GM19455 (cell line): ENCODE measurements around the gene MDK.

ENCODE experiments used
- ATAC-seq: cut with Tn5 transposase; IDR thresholded peaks from one replicate; pipeline ENCODE4 v1.9.1; 2021; ENCODE audit not compliant: unreplicated experiment

Gene MDK, protein sequence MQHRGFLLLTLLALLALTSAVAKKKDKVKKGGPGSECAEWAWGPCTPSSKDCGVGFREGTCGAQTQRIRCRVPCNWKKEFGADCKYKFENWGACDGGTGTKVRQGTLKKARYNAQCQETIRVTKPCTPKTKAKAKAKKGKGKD

DNA sequence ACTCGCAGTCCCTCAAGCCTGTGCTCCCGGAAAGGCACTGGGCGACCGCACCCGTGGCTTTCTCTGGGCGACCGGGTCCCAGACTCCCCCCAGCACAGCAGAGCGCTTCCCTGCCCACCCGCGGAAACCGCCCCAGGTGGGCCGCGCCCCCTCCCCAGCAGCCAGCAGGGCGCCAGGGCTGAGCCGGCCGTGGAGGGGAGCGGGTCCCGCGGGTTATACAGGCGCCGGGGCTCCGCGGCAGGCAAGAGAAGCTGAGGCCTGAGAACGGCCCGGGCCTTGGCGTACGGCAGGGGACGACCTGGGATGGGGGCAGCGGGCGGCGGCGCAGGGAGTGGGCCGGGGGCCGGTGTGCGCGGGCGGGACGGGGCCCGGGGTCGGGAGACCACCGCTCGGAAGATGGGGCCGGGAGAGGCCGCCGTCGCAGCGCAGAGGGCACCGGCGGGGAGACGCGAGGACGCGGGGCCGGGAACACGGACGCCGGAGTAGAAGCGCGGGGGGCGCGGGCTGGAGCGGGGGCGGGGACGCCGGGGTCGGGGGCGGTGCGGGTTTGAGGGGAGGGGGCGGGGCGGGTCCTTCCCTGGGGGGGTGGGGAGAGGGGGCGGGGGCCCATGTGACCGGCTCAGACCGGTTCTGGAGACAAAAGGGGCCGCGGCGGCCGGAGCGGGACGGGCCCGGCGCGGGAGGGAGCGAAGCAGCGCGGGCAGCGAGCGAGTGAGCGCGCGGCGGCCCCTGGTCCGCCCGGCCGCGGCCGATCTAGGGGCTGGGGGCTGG lies at the start of gene MDK:
Gene MDK (plus strand): TSS at position 622 of the 771 bp plus-strand sequence. CDS start 389 bp downstream, outside the sequence.
- no peak for ATAC-seq

DNA sequence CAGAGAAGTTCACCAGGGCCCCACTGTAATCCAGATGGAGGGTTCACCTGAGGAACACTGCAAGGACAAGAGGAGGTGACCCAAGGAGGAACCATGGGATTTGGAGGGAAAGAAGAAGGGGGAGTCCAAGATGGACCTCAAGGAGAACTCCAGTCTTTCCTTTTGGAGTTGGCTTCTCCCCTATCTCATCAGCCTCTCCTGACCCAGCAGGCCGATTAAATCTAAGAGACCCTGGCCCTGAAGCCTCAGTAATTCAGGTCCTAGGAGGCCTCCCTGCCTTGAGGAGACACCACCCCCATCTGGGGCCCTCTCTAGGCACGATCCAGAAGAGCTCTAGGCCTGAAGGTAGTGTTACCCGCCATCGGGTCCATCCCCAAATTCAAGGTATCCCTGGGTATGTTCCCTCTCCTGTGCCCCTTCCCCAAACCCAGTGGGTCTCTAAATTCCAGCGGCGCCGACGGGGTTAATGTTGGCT lies 49.3 kb upstream of the MDK start:
- ATAC-seq = no peak

DNA sequence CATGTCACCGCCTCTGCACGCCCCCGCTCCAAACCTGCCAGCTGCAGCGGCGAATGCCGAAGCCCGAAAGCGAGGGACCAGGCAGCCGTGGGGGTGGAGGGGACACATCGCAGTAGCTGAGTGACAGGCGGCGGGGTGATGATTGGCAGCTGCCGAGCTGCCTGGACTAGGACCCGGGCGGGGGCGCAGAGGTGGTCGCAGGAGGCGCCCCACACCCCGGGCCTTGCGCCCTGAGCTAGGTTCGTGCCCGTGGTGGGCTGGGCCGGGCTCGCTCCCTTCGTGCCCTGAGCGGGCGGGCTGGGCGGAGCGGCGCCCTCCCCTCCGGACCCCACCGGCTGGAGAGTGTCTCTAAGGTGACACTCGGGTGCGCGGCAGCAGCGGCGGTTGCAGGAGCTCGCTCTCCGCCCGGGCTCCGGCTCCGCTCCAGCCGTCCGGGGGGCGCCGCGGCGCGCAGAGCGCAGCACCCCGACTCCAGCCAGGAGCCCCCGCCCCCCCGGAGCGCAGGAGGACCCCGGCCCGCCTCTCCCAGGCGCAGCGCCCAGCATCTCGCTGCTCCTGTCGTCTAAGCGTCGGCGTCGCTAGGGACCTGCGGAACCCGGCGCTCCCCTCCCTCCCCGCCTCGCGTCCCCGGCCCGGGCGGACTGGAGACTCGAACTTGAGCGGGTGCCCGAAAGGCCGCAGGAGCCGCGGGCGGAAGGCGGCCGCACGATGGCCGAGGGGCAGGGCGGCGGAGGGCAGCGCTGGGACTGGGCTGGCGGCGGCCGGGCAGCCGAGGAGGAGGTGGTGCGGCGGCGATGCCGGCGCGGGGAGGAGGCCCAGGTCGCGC lies 48.7 kb upstream of the MDK start:
- no peak for ATAC-seq

DNA sequence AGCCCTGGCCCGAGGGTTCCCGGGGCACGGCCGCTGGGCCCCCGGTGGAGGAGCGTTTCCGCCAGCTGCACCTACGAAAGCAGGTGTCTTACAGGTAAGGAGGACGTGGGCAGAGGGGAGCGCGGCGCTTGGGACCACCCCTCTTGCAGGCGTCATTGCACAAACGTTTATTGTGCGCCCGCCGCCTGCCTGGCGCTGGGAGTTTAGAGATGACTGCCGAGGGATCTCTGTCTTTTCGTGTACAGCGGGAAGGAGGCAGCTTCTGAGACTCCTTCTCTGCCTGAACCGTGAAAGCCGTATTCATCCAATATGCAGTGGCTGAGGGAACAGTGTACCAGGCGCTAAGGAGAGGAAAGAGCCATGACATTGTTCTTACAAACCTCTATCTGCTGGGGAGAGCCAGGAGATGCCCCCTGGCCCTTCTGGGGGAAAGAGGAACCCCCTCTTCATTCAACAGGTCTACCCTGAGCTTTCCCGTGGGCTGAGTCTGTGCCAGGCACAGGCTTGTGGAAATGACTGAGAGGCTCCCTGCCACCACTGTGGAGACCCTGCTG lies 48.0 kb upstream of the MDK start:
- no peak for ATAC-seq

DNA sequence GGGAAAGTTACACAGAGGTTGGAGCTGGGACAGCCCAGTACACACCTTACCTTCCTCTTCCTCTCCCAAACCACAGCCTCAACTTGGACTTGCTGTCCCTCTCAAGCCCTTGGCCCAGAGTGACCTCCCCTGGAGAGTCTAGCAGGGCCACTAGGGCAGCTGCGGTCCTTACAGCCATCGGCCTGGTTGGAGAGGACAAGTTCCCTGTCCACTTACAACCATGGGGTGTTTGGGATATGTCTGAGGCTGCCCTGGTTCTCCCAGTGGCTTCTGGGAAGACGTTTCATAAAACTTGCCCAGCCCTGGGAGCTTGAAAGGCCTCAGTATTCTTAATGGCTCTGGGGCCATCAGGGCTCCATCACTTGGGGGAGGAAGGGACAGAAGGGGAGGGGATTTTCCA lies 47.3 kb upstream of the MDK start:
- no peak for ATAC-seq

DNA sequence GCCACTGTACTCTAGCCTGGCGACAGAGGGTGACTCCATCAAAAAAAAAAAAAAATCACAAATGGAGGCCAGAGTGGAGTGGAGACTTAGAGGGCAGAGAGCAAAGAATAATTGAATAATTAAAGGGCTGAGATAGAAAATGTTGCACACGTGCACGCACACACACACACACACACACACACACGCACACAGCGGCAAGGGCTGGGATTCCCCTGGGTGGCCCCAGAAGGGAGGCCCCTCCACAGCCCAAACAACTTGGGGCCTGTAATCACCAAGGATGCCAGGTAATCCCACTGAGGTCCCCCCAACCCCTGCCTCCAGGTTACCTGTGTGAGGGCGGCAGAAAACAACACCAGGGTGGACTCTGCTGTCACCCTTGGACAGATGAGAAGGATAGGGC lies 46.2 kb upstream of the MDK start:
- no peak for ATAC-seq

DNA sequence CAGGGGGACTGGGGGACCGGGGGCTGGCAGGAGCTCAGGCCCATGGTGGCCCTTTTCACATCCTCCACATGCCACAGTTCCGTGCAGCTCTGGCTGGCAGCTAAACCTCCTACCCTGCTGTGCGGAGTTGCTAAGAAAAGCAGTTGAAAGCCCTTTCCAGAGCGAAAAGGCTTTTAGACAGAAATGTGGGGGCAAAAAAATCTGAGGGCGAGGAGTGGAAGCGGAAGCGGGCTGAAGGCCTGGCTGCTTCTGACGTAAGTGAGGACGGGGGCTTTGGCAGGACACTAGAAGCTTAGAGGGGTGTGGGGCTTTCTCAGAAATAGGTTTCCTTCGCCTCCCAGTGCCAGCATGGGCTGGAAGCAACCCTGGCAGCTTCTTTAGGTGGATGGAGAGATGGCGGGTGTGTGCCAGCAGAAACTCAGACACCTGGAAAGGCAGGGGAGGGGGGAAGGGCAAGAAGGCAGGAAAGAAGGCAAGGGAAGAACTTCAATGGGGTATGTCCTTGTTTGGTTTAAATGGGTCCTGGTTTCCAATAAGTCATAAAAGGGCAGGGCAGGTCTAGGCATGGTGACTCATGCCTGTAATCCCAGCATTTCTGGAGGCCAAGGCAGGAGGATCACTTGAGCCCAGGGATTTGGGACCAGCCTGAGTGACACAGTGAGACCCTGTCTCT lies 45.4 kb upstream of the MDK start:
- no peak for ATAC-seq

DNA sequence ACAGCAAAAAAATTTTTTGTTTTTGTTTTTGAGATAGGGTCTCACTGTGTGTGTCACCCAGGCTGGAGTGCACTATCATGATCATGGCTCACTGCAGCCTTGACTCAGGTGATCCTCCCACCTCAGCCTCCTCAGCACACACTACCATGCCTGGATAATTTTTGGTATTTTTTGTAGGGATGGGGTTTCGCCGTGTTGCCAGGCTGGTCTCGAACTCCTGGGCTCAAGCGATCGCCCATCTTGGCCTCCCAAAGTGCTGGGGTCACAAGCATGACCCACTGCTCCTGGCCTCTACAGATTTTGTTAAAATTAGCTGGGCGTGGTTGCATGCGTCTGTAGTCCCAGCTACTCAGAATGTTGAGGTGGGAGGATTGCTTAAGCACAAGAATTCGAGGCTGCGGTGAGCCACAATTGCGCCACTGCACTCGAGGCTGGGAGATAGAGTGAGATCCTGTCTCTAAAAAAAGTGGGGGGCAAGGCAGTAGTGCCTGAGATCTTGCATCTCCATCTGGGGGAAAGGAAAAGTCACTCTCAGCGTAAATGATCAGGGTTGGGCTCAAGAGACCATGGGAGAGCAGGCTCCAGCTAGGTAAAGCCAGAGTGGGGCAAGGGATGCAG lies 44.8 kb upstream of the MDK start:
- no peak for ATAC-seq

DNA sequence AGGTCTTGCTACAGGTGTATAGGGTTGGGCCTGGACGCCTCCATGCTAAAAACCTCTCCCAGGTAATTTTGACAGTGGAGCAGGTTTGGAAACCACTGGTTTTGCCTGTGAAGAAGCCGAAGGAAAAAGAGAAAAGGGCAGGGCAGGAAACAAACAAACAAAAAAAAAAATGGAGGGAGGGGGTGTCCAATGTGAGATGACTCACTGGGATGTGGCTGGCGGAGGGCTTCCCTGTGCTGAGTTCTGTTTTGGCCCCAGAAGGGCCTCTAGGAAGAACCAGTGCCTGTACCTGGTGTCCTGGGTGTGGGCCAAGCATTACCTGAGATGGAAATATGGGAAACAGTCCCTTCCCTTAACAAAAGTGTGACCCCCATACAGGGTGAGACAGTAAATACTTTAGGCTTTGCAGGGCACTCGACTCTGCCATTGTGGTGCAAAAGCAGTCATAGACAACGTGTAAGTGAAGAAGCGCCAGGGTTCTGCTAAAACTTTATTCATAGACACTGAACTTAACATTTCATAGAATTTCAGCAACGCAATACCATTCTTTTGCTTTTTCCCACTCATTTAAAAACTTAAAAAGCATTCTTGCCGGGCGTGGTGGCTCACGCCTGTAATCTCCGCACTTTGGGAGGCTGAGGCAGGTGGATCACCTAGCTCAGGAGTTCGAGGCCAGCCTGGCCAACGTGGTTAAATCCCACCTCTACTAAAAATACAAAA lies 43.7 kb upstream of the MDK start:
- ATAC-seq = no peak

DNA sequence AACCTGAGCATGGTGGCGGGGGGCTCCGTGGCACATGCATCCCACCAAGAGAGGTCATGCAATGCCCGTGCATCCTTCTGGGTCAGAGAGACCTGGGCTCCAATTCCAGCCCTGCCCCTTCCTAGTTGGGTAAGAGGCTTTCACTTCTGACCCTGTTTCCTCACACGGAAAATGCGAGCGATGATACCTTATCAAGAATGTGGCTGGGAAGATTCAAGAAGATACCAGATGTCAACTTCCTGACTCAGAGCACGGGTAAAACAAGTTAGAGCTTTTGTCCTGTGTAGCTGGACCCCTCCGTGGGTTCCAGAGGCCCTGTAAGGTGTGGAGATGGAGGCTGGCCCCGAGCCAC lies 42.9 kb upstream of the MDK start:
- no peak for ATAC-seq

DNA sequence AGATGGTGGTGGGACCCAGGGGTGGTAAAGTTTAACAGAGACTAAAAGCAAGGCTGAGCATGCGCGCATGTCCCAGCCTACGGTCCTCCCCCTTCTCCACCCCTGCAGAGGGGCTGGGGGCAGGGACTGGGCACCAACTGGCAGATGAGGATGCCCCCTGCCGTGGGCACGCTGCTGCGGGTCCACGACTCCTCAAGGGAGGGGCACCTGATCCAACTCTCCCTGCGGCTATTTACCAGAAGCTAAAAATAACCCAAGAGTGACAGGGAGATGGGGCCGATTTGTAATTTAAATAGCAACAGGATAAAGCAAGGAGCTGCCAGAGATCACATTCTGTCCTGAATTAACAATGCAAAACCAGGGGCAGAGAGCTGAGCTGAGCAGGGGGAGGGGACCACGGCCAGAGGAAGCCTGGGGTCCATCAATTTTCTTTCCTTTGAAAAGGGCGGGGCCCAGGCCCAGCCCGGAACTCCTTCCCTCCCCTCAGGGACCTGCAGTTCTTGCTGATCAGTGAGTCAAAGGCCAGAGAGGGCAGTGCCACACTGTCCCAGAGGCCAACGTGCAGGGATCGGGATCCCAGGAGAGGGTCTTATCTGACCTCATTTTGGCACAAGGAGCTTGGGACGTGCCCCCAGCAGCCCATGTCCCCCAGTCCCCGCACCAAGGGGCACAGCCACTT lies 42.3 kb upstream of the MDK start:
- no peak for ATAC-seq

DNA sequence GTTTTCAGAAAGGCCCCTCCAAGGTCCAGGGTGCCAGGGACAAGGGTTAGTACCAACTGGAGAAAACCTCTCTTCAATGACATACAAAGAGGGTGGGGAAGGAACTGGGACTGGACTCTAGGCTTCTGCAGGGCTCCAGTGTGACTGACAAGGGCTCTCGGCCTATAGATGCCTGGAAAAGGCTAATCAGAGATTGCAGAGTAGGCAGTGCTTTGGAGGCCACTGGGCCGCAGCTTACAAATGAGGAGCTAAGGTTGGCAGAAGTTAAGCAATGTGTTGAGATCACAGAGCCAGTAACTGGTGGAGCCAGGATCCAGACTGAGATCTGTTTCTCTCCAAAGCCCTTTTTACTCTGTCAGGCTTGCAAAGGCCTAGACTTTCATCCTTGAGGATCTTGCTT lies 41.7 kb upstream of the MDK start:
- no peak for ATAC-seq

DNA sequence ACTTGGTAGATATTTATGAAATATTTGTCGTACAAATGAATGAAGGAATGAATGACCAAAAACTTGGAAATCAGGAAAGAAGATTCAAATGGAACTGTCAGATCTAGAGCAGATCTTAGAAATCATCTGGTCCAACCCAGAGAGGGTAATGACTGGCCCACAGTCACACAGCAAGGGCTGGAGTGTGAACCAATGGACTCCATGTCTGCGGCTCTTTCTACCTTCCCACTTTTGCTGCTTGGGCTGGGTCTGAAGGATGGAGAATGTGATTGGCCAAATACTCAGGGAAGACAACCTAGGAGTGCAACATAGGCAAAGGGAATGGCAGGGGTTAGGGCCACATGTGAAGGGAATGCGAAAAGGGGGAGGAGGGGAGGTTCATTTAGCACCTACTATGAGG lies 40.0 kb upstream of the MDK start:
- no peak for ATAC-seq

DNA sequence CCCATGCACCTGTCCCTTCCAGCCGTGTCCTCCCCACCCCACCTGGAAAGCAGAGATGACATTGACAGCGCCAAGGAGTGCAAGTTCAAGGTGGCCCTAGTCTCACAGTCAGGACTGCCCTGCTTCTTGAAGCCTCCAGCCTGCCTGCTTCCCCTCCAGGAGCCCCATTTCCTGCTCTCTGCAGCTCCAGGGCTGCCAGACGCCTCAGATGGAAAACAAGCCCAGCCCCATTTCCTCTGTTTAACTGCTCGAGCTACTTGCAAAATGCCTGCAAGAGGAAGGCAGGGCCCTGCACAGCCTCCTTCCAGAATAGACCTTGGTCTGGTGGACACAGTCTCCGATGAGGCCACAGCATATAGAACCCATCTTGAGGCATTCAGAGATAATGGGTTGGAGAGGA lies 39.2 kb upstream of the MDK start:
- ATAC-seq = no peak

DNA sequence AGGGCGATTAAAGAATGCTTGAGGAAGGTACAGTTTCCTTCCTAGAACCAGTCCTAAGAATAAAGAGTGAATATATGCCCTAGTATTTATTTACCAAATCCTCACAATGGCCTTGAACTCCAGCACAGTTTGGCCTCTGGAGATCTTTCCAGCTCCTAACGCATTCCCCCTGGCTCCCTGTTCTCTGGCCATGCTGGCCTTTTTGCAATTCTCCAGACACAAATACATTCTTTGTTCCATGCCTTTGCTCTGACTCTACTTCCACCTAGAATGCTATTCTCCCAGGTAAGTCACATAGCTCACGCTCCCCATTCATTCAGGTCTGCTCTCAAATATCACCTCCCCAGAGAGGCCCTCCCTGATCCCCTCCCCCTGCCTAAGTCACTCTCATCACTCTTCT lies 37.9 kb upstream of the MDK start:
- ATAC-seq = no peak

DNA sequence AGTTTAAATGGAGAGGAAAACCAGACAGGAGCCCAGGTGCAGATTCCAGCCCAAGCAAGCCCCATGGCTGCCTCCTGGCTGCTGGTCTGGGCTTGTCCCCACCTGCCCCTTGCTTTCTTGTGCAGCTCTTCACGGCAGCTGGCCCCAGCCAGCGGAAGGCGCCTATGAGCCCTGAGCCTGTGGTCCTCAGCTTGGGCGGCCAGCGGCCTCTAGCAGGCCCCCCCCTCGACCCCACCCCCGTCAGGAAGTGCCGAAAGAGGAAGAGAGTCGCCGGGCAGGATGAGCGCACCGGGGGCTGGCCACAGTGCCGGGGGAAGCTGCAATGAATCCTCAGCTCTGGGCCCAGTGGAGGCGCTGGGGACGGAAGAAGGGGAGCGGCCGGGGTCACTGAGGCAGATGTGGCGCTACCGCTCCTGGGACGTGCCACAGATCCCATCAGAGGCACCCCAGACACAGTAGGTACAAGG lies 36.3 kb upstream of the MDK start:
- ATAC-seq = no peak

DNA sequence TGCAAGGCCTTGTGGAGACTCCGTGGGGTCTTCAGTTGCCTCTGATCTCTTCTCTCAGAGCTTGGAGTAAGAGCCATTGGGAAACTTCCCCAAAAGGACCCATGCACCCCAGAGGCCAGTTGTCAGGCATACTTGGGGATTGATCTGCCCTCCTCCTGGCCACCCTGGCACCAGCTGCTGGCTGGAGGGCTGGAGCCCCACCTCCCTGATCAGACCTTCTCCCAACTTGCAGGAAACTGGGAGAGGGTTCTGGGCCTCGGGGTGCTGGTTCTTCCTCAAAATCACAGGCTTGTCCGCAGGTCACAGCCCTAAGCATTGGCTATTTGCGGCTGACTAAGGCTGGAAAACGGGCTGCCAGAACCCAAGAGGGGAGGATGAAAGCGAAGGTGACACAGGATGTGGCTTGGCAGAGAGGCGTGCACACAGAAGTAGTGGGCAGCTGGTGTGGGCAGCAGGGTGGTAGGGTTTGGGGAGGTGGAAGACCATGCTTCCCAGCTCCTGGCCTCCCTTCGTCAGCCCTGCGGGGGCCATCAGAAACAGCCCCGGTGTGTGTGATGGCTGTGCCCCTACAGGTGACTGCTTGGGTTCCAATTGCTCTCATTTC lies 35.5 kb upstream of the MDK start:
- ATAC-seq = no peak

DNA sequence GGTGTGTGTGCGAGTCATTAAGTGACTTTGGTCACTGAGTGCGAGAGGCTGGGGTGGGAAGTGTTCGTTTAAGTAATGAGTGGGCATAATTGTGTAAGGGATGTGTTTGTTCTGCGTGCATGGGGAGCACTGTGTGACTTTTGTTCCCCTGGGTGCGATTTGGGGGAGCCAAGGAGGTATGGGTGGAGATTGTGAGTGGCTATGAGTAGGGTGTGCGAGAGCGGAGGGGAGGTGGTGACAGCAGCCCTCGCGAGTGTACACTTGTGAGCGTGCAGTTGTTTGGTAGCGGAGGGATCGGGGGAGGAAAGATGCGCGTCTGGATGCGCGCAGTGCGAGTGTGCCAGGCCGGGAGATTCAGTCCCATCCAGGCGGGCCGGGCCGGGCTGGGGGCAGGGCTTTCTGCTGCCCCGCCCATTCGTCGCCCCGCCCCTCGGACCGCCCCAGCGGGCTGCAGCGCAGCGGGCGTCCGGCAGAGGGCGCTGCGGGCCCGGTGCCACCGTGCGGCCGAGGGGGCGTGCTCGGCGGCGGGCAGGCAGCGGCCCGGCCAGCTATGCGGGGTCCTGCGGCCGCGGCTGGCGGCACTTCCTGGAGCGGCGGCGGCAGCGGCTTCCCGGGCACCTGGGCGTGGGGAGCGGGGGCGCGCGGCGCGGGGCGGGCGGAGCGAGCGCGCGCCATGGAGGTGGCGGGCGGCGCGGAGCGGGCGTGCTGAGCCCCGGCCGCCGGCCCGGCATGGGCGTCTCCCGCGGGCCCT lies 34.4 kb upstream of the MDK start, which contains the start of gene DGKZ:
Gene DGKZ (plus strand): TSS at position 578 of the 751 bp plus-strand sequence. CDS start 197 bp downstream, outside the sequence.
- ATAC-seq = peak; percentile 61
